GM23338 (cell line): ENCODE data around the gene FBXW7. TPM values are rescaled to one million over a fixed set of nuclear protein-coding genes. Genes with fewer than 3 reads are reported as not detected.

Source experiments
- ATAC-seq: fragments of 200-7000 bp; cut with Tn5 transposase; 3 replicates; pipeline ENCODE4 v1.9.1; 2020
- DNase-seq: peaks from one replicate; pipeline ENCODE4 v3.0.0-alpha.2; 2015; ENCODE audit warnings: low spot score
- H2AFZ ChIP-seq: fragments of 200-600 bp; sonication (generic); 2 replicates; pipeline ENCODE4 v1.8.0; 2016; ENCODE audit warnings: antibody characterized with exemption, mild to moderate bottlenecking, moderate library complexity
- H3F3A ChIP-seq: fragments of 200-600 bp; sonication (generic); replicated peaks from 2 replicates; pipeline ENCODE4 v1.8.0; 2017; ENCODE audit warnings: antibody characterized with exemption, mixed run types, low read depth
- H3K27ac ChIP-seq: fragments of 200-600 bp; sonication (generic); 2 replicates; pipeline ENCODE4 v1.6.1; 2016; ENCODE audit warnings: low read depth
- H3K27me3 ChIP-seq: fragments of 200-600 bp; sonication (generic); 2 replicates; pipeline ENCODE4 v1.8.0; 2016; ENCODE audit warnings: mild to moderate bottlenecking, mixed run types, moderate library complexity; ENCODE audit not compliant: insufficient read depth
- H3K36me3 ChIP-seq: fragments of 200-600 bp; sonication (generic); 2 replicates; pipeline ENCODE4 v1.8.0; 2016; ENCODE audit warnings: mild to moderate bottlenecking; ENCODE audit not compliant: insufficient read depth
- H3K4me1 ChIP-seq: fragments of 200-600 bp; sonication (generic); 2 replicates; pipeline ENCODE4 v1.8.0; 2016; ENCODE audit warnings: mild to moderate bottlenecking, moderate library complexity; ENCODE audit not compliant: insufficient read depth
- H3K4me2 ChIP-seq: fragments of 200-600 bp; sonication (generic); 2 replicates; pipeline ENCODE4 v1.7.1; 2017; ENCODE audit warnings: mixed run types
- H3K4me3 ChIP-seq: fragments of 200-600 bp; sonication (generic); 2 replicates; pipeline ENCODE4 v1.6.1; 2016; ENCODE audit warnings: mixed run types
- H3K79me2 ChIP-seq: fragments of 200-600 bp; sonication (generic); replicated peaks from 2 replicates; pipeline ENCODE4 v1.8.0; 2017; ENCODE audit warnings: mild to moderate bottlenecking; ENCODE audit not compliant: insufficient read depth
- H3K9me2 ChIP-seq: fragments of 200-600 bp; sonication (generic); 2 replicates; pipeline ENCODE4 v1.8.0; 2017; ENCODE audit not compliant: insufficient read depth
- H4K20me1 ChIP-seq: fragments of 200-600 bp; sonication (generic); replicated peaks from 2 replicates; pipeline ENCODE4 v1.8.0; 2017; ENCODE audit warnings: mild to moderate bottlenecking; ENCODE audit not compliant: insufficient read depth
- H3K27ac Mint-ChIP-seq: 2 replicates; pipeline ENCODE4 v1.8.0; 2020; ENCODE audit warnings: inconsistent platforms, mild to moderate bottlenecking, moderate library complexity, mixed read lengths
- H3K27me3 Mint-ChIP-seq: 3 replicates; pipeline ENCODE4 v1.8.0; 2022; ENCODE audit warnings: low read depth, mild to moderate bottlenecking, moderate library complexity, mixed read lengths, inconsistent platforms; ENCODE audit not compliant: insufficient read depth, poor library complexity
- H3K36me3 Mint-ChIP-seq: 3 replicates; pipeline ENCODE4 v1.8.0; 2021; ENCODE audit warnings: low read depth, mild to moderate bottlenecking, inconsistent platforms, moderate library complexity, mixed read lengths
- H3K4me1 Mint-ChIP-seq: 3 replicates; pipeline ENCODE4 v1.8.0; 2020; ENCODE audit warnings: mild to moderate bottlenecking, inconsistent platforms, mixed read lengths
- H3K4me3 Mint-ChIP-seq: 3 replicates; pipeline ENCODE4 v1.8.0; 2021; ENCODE audit warnings: moderate library complexity, mild to moderate bottlenecking, inconsistent platforms, mixed read lengths
- H3K9me3 Mint-ChIP-seq: 3 replicates; pipeline ENCODE4 v1.8.0; 2020; ENCODE audit warnings: moderate library complexity, mild to moderate bottlenecking, inconsistent platforms, mixed read lengths
- CREB1 ChIP-seq: fragments of 250-450 bp; sonication (Bioruptor Pico); IDR thresholded peaks from 2 replicates; pipeline ENCODE4 v1.5.0; 2020; ENCODE audit warnings: low read depth, mild to moderate bottlenecking, moderate library complexity
- EZH2 ChIP-seq: fragments of 200-600 bp; sonication (generic); IDR thresholded peaks from one replicate; pipeline ENCODE4 v1.8.0; 2017; ENCODE audit warnings: antibody characterized with exemption, mild to moderate bottlenecking, low read depth; ENCODE audit not compliant: unreplicated experiment
- EZH2phosphoT487 ChIP-seq: fragments of 200-600 bp; sonication (generic); IDR thresholded peaks from one replicate; pipeline ENCODE4 v1.8.1; 2018; ENCODE audit warnings: antibody characterized with exemption; ENCODE audit not compliant: unreplicated experiment
- JUNB ChIP-seq: IDR thresholded peaks from one replicate; pipeline ENCODE4 v1.6.1; 2016; ENCODE audit warnings: antibody characterized with exemption; ENCODE audit not compliant: unreplicated experiment
- NANOG ChIP-seq: IDR thresholded peaks from 2 replicates; pipeline ENCODE4 v1.6.1; 2016; ENCODE audit warnings: antibody characterized with exemption, borderline replicate concordance
- POLR2AphosphoS5 ChIP-seq: IDR thresholded peaks from 2 replicates; pipeline ENCODE4 v1.6.1; 2016; ENCODE audit warnings: antibody characterized with exemption, low read depth
- REST ChIP-seq: IDR thresholded peaks from one replicate; pipeline ENCODE4 v1.6.1; 2018; ENCODE audit warnings: antibody characterized with exemption; ENCODE audit not compliant: unreplicated experiment
- STAT1 ChIP-seq: IDR thresholded peaks from one replicate; pipeline ENCODE4 v1.6.1; 2016; ENCODE audit warnings: antibody characterized with exemption; ENCODE audit not compliant: unreplicated experiment
- ZNF114 ChIP-seq: fragments of 250-450 bp; sonication (Bioruptor Pico); IDR thresholded peaks from 2 replicates; pipeline ENCODE4 v1.5.0; 2020; ENCODE audit warnings: mild to moderate bottlenecking, moderate library complexity
- ZNF331 ChIP-seq: fragments of 250-450 bp; sonication (Bioruptor Pico); IDR thresholded peaks from 2 replicates; pipeline ENCODE4 v1.5.0; 2020; ENCODE audit warnings: low read depth, mild to moderate bottlenecking, moderate library complexity
- polyA plus RNA-seq: library from polyadenylated mRNA; unstranded; fragments of >200 nt; fragmentation: Nextera tagmentation; extraction: Ambion mirVana; gene quantifications from 2 replicates; pipeline ENCODE4 v1.2.1, GENCODE V29; 2016
- total RNA-seq: library from RNA; depleted of rRNA; stranded (reverse); fragments of >200 nt; shearing (Covaris generic); gene quantifications from 2 replicates; pipeline ENCODE4 v1.2.3, GENCODE V29; 2014
- TF ChIP-seq, protein P1 (sequence below), 2 experiments: fragments of 200-600 bp in 1 of 2; sonication (generic) in 1 of 2; conservative IDR thresholded peaks; 2 replicates each; pipeline versions ENCODE4 v1.5.1 to v1.6.1; 2016 to 2017; ENCODE audit warnings: antibody characterized with exemption in 2 of 2, low read depth in 2 of 2, mild to moderate bottlenecking in 2 of 2, moderate library complexity in 1 of 2
- TF ChIP-seq, protein P2 (sequence below): IDR thresholded peaks from 2 replicates; pipeline ENCODE4 v1.6.1; 2016; ENCODE audit warnings: antibody characterized with exemption
- TF ChIP-seq, protein P3 (sequence below): fragments of 250-450 bp; sonication (Bioruptor Pico); IDR thresholded peaks from 2 replicates; pipeline ENCODE4 v1.5.0; 2020; ENCODE audit warnings: mild to moderate bottlenecking, moderate library complexity

Gene FBXW7
- total and polyA plus RNA-seq, 2 experiments from 2014 or later: 25.8 to 34.7 TPM

- no peak overlapping the region for H3K27ac Mint-ChIP-seq
- peaks cover 91% of the 10 kb centered on the region for H3K79me2 ChIP-seq
- no peak overlapping the region for H2AFZ ChIP-seq
- H3K4me1 ChIP-seq: no peaks in the 10 kb centered on the region
- TF ChIP-seq REST (no peak), EZH2phosphoT487 (no peak), NANOG (no peak), POLR2AphosphoS5 (no peak), CREB1 (CRISPR knock-in tag) (no peak), STAT1 (no peak), JUNB (no peak), EZH2 (no peak), ZNF331 (CRISPR knock-in tag) (no peak), ZNF114 (CRISPR knock-in tag) (no peak)
- TF ChIP-seq, protein P1, sequence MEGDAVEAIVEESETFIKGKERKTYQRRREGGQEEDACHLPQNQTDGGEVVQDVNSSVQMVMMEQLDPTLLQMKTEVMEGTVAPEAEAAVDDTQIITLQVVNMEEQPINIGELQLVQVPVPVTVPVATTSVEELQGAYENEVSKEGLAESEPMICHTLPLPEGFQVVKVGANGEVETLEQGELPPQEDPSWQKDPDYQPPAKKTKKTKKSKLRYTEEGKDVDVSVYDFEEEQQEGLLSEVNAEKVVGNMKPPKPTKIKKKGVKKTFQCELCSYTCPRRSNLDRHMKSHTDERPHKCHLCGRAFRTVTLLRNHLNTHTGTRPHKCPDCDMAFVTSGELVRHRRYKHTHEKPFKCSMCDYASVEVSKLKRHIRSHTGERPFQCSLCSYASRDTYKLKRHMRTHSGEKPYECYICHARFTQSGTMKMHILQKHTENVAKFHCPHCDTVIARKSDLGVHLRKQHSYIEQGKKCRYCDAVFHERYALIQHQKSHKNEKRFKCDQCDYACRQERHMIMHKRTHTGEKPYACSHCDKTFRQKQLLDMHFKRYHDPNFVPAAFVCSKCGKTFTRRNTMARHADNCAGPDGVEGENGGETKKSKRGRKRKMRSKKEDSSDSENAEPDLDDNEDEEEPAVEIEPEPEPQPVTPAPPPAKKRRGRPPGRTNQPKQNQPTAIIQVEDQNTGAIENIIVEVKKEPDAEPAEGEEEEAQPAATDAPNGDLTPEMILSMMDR (conservative IDR thresholded peaks at IDR 0.05; ENCODE audit: low read depth in 2 of 2): no peak
- TF ChIP-seq, protein P2, sequence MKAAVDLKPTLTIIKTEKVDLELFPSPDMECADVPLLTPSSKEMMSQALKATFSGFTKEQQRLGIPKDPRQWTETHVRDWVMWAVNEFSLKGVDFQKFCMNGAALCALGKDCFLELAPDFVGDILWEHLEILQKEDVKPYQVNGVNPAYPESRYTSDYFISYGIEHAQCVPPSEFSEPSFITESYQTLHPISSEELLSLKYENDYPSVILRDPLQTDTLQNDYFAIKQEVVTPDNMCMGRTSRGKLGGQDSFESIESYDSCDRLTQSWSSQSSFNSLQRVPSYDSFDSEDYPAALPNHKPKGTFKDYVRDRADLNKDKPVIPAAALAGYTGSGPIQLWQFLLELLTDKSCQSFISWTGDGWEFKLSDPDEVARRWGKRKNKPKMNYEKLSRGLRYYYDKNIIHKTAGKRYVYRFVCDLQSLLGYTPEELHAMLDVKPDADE: no peak
- TF ChIP-seq, protein P3, sequence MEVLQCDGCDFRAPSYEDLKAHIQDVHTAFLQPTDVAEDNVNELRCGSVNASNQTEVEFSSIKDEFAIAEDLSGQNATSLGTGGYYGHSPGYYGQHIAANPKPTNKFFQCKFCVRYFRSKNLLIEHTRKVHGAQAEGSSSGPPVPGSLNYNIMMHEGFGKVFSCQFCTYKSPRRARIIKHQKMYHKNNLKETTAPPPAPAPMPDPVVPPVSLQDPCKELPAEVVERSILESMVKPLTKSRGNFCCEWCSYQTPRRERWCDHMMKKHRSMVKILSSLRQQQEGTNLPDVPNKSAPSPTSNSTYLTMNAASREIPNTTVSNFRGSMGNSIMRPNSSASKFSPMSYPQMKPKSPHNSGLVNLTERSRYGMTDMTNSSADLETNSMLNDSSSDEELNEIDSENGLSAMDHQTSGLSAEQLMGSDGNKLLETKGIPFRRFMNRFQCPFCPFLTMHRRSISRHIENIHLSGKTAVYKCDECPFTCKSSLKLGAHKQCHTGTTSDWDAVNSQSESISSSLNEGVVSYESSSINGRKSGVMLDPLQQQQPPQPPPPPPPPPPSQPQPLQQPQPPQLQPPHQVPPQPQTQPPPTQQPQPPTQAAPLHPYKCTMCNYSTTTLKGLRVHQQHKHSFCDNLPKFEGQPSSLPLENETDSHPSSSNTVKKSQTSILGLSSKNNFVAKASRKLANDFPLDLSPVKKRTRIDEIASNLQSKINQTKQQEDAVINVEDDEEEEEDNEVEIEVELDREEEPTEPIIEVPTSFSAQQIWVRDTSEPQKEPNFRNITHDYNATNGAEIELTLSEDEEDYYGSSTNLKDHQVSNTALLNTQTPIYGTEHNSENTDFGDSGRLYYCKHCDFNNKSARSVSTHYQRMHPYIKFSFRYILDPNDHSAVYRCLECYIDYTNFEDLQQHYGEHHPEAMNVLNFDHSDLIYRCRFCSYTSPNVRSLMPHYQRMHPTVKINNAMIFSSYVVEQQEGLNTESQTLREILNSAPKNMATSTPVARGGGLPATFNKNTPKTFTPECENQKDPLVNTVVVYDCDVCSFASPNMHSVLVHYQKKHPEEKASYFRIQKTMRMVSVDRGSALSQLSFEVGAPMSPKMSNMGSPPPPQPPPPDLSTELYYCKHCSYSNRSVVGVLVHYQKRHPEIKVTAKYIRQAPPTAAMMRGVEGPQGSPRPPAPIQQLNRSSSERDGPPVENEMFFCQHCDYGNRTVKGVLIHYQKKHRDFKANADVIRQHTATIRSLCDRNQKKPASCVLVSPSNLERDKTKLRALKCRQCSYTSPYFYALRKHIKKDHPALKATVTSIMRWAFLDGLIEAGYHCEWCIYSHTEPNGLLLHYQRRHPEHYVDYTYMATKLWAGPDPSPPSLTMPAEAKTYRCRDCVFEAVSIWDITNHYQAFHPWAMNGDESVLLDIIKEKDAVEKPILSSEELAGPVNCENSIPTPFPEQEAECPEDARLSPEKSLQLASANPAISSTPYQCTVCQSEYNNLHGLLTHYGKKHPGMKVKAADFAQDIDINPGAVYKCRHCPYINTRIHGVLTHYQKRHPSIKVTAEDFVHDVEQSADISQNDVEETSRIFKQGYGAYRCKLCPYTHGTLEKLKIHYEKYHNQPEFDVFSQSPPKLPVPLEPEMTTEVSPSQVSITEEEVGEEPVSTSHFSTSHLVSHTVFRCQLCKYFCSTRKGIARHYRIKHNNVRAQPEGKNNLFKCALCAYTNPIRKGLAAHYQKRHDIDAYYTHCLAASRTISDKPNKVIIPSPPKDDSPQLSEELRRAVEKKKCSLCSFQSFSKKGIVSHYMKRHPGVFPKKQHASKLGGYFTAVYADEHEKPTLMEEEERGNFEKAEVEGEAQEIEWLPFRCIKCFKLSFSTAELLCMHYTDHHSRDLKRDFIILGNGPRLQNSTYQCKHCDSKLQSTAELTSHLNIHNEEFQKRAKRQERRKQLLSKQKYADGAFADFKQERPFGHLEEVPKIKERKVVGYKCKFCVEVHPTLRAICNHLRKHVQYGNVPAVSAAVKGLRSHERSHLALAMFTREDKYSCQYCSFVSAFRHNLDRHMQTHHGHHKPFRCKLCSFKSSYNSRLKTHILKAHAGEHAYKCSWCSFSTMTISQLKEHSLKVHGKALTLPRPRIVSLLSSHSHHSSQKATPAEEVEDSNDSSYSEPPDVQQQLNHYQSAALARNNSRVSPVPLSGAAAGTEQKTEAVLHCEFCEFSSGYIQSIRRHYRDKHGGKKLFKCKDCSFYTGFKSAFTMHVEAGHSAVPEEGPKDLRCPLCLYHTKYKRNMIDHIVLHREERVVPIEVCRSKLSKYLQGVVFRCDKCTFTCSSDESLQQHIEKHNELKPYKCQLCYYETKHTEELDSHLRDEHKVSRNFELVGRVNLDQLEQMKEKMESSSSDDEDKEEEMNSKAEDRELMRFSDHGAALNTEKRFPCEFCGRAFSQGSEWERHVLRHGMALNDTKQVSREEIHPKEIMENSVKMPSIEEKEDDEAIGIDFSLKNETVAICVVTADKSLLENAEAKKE (CRISPR knock-in tag): no peak
- no peaks in the 10 kb centered on the region for H4K20me1 ChIP-seq
- no peaks in the 10 kb centered on the region for H3F3A ChIP-seq
- H3K9me2 ChIP-seq: no peaks in the 10 kb centered on the region
- no peaks in the 10 kb centered on the region for H3K4me1 Mint-ChIP-seq
- H3K36me3 ChIP-seq: no peaks in the 10 kb centered on the region
- no peak overlapping the region for H3K4me2 ChIP-seq
- H3K27ac ChIP-seq: no peak overlapping the region
- no peaks in the 10 kb centered on the region for H3K27me3 ChIP-seq
- H3K9me3 Mint-ChIP-seq: peaks cover 2% of the 10 kb centered on the region; the same call in 2 of the 3 replicates
- no peak overlapping the region for H3K4me3 ChIP-seq
- ATAC-seq (no peak), DNase-seq (no peak)
- peaks cover 15% of the 10 kb centered on the region for H3K36me3 Mint-ChIP-seq
- no peaks in the 10 kb centered on the region for H3K27me3 Mint-ChIP-seq
- no peak overlapping the region for H3K4me3 Mint-ChIP-seq
Measured at GRCh38 chr4:152485726-152486276, 50.1 kb downstream of the FBXW7 start.
